K562 (cell line): Measurements from ENCODE around the gene PDE6D. TPM values are rescaled to one million over a fixed set of nuclear protein-coding genes. Genes with fewer than 3 reads are reported as not detected.

Experiments used
- ATAC-seq: fragments of 200-7000 bp; cut with Tn5 transposase; 3 replicates; pipeline ENCODE4 v1.9.1; 2020; ENCODE audit warnings: moderate library complexity
- BruUV-seq: library from RNA; stranded (reverse); fragments of 400-500 nt; replicated peaks from 2 replicates; lab custom pipeline; 2021; lab: Mats Ljungman, UMichigan
- CTCF ChIA-PET: fragments of 300-600 bp; formaldehyde crosslinking; extraction: SDS; loops from one replicate; lab custom pipeline; 2021; ENCODE audit warnings: low intra/inter-chr PET ratio; lab: Yijun Ruan, JAX
- POLR2A ChIA-PET: fragments of 300-600, 350-650 bp; sonication (Branson Sonifier 250); formaldehyde crosslinking; extraction: SDS; loops from one replicate; lab custom pipeline; 2021; ENCODE audit warnings: antibody characterized with exemption, inconsistent platforms; lab: Yijun Ruan, JAX
- DNase-seq, 4 experiments: peaks; one replicate each; pipeline versions ENCODE4 v3.0.0 to v3.0.0-alpha.2; 2011 to 2018; ENCODE audit warnings: low spot score in 3 of 4, mixed read lengths in 3 of 4; ENCODE audit errors: extremely low read depth in 1 of 4
- FAIRE-seq: peaks from 2 replicates; lab custom pipeline; 2011; peaks lifted over from hg19 to GRCh38; lab: Jason Lieb, UNC
- H2AFZ ChIP-seq: 2 replicates; pipeline ENCODE4 v1.6.0; 2011; ENCODE audit warnings: low read depth, low read length, control low read depth, inconsistent platforms
- H3K27ac ChIP-seq: fragments of 200-600 bp; 3 replicates; pipeline ENCODE4 v1.8.0; 2011; ENCODE audit warnings: low read depth, mild to moderate bottlenecking, control low read depth, inconsistent platforms, low read length, moderate library complexity, mixed read lengths; ENCODE audit errors: extremely low read depth
- H3K27me3 ChIP-seq, 2 experiments: fragments of 300-600 bp in 1 of 2; 2 replicates in 1 of 2; 3 replicates in 1 of 2; pipeline versions ENCODE4 v1.6.0 to v1.8.0; 2011; ENCODE audit warnings: inconsistent platforms in 2 of 2, low read length in 2 of 2, mild to moderate bottlenecking in 1 of 2, mixed read lengths in 1 of 2, moderate library complexity in 1 of 2; ENCODE audit not compliant: control insufficient read depth in 2 of 2, insufficient read depth in 2 of 2
- H3K36me3 ChIP-seq: fragments of 300-600 bp; 3 replicates; pipeline ENCODE4 v1.8.0; 2011; ENCODE audit warnings: mild to moderate bottlenecking, low read length, inconsistent platforms; ENCODE audit not compliant: control insufficient read depth, insufficient read depth
- H3K4me1 ChIP-seq, 2 experiments: fragments of 200-600 bp in 1 of 2; replicated peaks in 1 of 2; 2 replicates in 1 of 2; 3 replicates in 1 of 2; pipeline versions ENCODE4 v1.5.1 to v1.8.0; 2011; ENCODE audit warnings: inconsistent platforms in 2 of 2, low read length in 2 of 2, mild to moderate bottlenecking in 1 of 2, mixed read lengths in 1 of 2, moderate library complexity in 1 of 2; ENCODE audit not compliant: control insufficient read depth in 2 of 2, insufficient read depth in 2 of 2
- H3K4me2 ChIP-seq: 2 replicates; pipeline ENCODE4 v1.6.1; 2011; ENCODE audit warnings: low read length, control low read depth, inconsistent platforms, mixed read lengths; ENCODE audit not compliant: insufficient read depth
- H3K4me3 ChIP-seq: fragments of 200-600 bp; sonication (generic), shearing (Covaris generic); 2 replicates; pipeline ENCODE4 v1.5.1; 2016; ENCODE audit warnings: control low read depth, inconsistent platforms
- H3K79me2 ChIP-seq: fragments of 200-600 bp; 3 replicates; pipeline ENCODE4 v1.8.0; 2011; ENCODE audit warnings: low read length, inconsistent platforms; ENCODE audit not compliant: control insufficient read depth, insufficient read depth
- H3K9ac ChIP-seq, 2 experiments: 2 replicates each; pipeline versions ENCODE4 v1.6.0 to v1.6.1; 2011; ENCODE audit warnings: low read depth in 2 of 2, low read length in 2 of 2, control low read depth in 1 of 2, inconsistent platforms in 1 of 2, mild to moderate bottlenecking in 1 of 2, mixed read lengths in 1 of 2; ENCODE audit not compliant: insufficient read depth in 1 of 2
- H3K9me1 ChIP-seq: one replicate; pipeline ENCODE4 v1.6.0; 2011; ENCODE audit warnings: inconsistent platforms, mild to moderate bottlenecking, low read length, moderate library complexity; ENCODE audit not compliant: control insufficient read depth, insufficient read depth
- H3K9me3 ChIP-seq: replicated peaks from 2 replicates; pipeline ENCODE4 v1.5.1; 2011; ENCODE audit warnings: low read depth, low read length, inconsistent platforms; ENCODE audit not compliant: control insufficient read depth, insufficient read depth
- H4K20me1 ChIP-seq: replicated peaks from 2 replicates; pipeline ENCODE4 v1.6.1; 2011; ENCODE audit warnings: low read length, inconsistent platforms, mixed read lengths; ENCODE audit not compliant: control insufficient read depth, insufficient read depth
- PYGO2 ChIP-seq: fragments of 450-650 bp; IDR thresholded peaks from 2 replicates; pipeline ENCODE4 v1.6.1; 2016; ENCODE audit warnings: mild to moderate bottlenecking, missing genetic modification characterization, moderate library complexity, missing compliant biosample characterization
- ZFP36 ChIP-seq: fragments of 150-350 bp; IDR thresholded peaks from 2 replicates; pipeline ENCODE4 v1.6.1; 2018; ENCODE audit warnings: low read length, low read depth; ENCODE audit not compliant: partially characterized antibody
- WGBS: fragments of 100-300 bp; shearing (Covaris generic); methylation state at CpG from one replicate; pipeline ENCODE4 v1.1.6; 2016; ENCODE audit warnings: low coverage, mixed read lengths; ENCODE audit not compliant: insufficient coverage; ENCODE audit errors: missing lambda C conversion rate; 5-methylcytosine and 5-hydroxymethylcytosine counted together
- in situ Hi-C: fragments of 300-500 bp; cut with MboI; formaldehyde crosslinking; loops from 4 replicates; pipeline ENCODE4 v1.15.0; 2018; ENCODE audit warnings: inconsistent platforms, mixed read lengths
- intact Hi-C: fragments of 100-400 bp; cut with micrococcal nuclease; formaldehyde crosslinking; loops from 2 replicates; pipeline ENCODE4 v1.14.2; 2022
- polyA plus RNA-seq, 8 experiments: library from polyadenylated mRNA; depleted of rRNA in 4 of 8; stranded (reverse) in 5 of 8; unstranded in 3 of 8; fragments of >200 nt; fragmentation: Nextera tagmentation in 2 of 8; fragmentation: Illumina TruSeq in 1 of 8; extraction: Ambion mirVana in 2 of 8; extraction: Trizol in 1 of 8; gene quantifications; 2 replicates each; pipeline versions ENCODE4 v1.2.1 to v1.2.3, GENCODE V29; 2011 to 2014; ENCODE audit warnings: inconsistent platforms in 1 of 8, missing spikeins in 1 of 8
- total RNA-seq, 7 experiments: library from RNA; depleted of rRNA in 6 of 7; stranded (reverse); fragments of >200 nt in 6 of 7; fragmentation: Illumina TruSeq in 2 of 7; extraction: Trizol in 2 of 7; gene quantifications; 2 replicates each; pipeline versions ENCODE4 v1.2.1 to v1.2.3, GENCODE V29; 2011 to 2021; ENCODE audit warnings: low replicate concordance in 1 of 7

The PDE6D gene
- total and polyA plus RNA-seq, 9 of the 15 experiments (the other 6 are each of a cell fraction or from before 2014, with no cell fraction given): 0.65 to 11.6 (median 7.0) TPM

GRCh38 chr2:231686192-231687100 is 94.6 kb downstream of the PDE6D start:
- peak overlapping the region; percentile 95 for H2AFZ ChIP-seq
- ChIA-PET POLR2A (interaction anchor here (9.5 kb wide), 1 partner anchor 20 kb away, joined by 90 read pairs; the partner anchor contains the start of gene PTMA), CTCF (no interaction called here)
- no peak overlapping the region for H3K4me2 ChIP-seq
- no peaks in the 10 kb centered on the region for H4K20me1 ChIP-seq
- no peak overlapping the region for H3K27ac ChIP-seq
- no peaks in the 10 kb centered on the region for H3K9me1 ChIP-seq
- 46% methylated on average over 4 of the region's 11 CpGs for WGBS
- no peak overlapping the region for H3K4me3 ChIP-seq
- BruUV-seq: no TSS peak
- H3K9me3 ChIP-seq: no peaks in the 10 kb centered on the region
- H3K79me2 ChIP-seq: no peaks in the 10 kb centered on the region
- no peak for FAIRE-seq
- TF ChIP-seq PYGO2 (tag) (no peak), ZFP36 (peak; percentile 78)
- peaks cover 0 to 2% of the 10 kb centered on the region in 2 experiments; a peak in 3 of 5 replicates for H3K27me3 ChIP-seq
- in situ Hi-C loops: no loop called here
- H3K4me1 ChIP-seq: peaks cover 2 to 22% of the 10 kb centered on the region in 2 experiments; a peak in 2 of 5 replicates
- H3K36me3 ChIP-seq: no peaks in the 10 kb centered on the region
- intact Hi-C loops: loop anchor here (1.0 kb wide), 1 partner anchor 21 kb away; no protein-coding TSS in a partner anchor
- H3K9ac ChIP-seq: 0 out of 4 replicates have a peak overlapping the region, but pooled peaks of 1 of the 2 experiments have one; percentile 1
- DNase-seq: no peak
- no peak for ATAC-seq
